Stomach smooth muscle (tissue), 2 donors: ENCODE results near the gene PHF5A.

Source experiments
- H3K27ac ChIP-seq: one replicate; pipeline ENCODE4 v1.7.0; 2013; ENCODE audit warnings: mild to moderate bottlenecking, low read length, inconsistent platforms
- H3K27me3 ChIP-seq, 2 donors: one replicate each; pipeline ENCODE4 v1.7.0; 2013; ENCODE audit warnings: low read length in 2 of 2; ENCODE audit not compliant: insufficient read depth in 2 of 2, control insufficient read depth in 1 of 2
- H3K36me3 ChIP-seq, 2 donors: one replicate each; pipeline ENCODE4 v1.7.0; 2013; ENCODE audit warnings: low read length in 2 of 2; ENCODE audit not compliant: control insufficient read depth in 2 of 2, insufficient read depth in 2 of 2
- H3K4me1 ChIP-seq: one replicate; pipeline ENCODE4 v1.7.0; 2013; ENCODE audit warnings: low read length; ENCODE audit not compliant: control insufficient read depth, insufficient read depth
- H3K4me3 ChIP-seq, 2 donors: one replicate each; pipeline ENCODE4 v1.7.0; 2013; ENCODE audit warnings: low read length in 2 of 2
- H3K9ac ChIP-seq, 2 donors: one replicate each; pipeline ENCODE4 v1.7.0; 2013; ENCODE audit warnings: low read length in 2 of 2, mild to moderate bottlenecking in 1 of 2
- H3K9me3 ChIP-seq, 2 donors: one replicate each; pipeline ENCODE4 v1.7.0; 2013; ENCODE audit warnings: low read length in 2 of 2; ENCODE audit not compliant: control insufficient read depth in 2 of 2
- donor health status: healthy.
- donor health status: Pancreatic carcinoma.

The PHF5A gene

GRCh38 chr22:41487037-41487935 is 18.8 kb upstream of the PHF5A start:
- peak overlapping the region; percentile 64 for H3K27ac ChIP-seq
- no peak overlapping the region for H3K9ac ChIP-seq
- no peaks in the 10 kb centered on the region for H3K36me3 ChIP-seq
- no peaks in the 10 kb centered on the region for H3K9me3 ChIP-seq
- no peak overlapping the region for H3K4me3 ChIP-seq
- H3K27me3 ChIP-seq, result no peaks in the 10 kb centered on the region
- H3K4me1 ChIP-seq, result peaks cover 51% of the 10 kb centered on the region

DNA sequence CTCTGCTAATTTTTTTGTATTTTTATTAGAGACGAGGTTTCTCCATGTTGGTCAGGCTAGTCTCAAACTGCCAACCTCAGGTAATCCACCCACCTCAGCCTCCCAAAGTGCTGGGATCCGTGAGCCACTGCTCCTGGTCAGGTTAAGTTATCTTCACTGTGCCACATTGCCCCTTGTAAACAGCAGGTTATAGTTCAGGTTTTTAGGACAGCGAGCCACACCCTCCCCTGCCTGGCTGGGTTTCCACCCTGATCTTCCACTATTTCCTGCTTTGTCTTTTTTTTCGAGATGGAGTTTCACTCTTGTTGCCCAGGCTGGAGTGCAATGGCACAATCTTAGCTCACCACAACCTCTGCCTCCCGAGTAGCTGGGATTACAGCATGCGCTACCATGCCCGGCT is 16.5 kb upstream of the PHF5A start:
- H3K27me3 ChIP-seq, result no peaks in the 10 kb centered on the region
- no peak overlapping the region for H3K27ac ChIP-seq
- H3K4me1 ChIP-seq, result peaks cover 57% of the 10 kb centered on the region
- no peaks in the 10 kb centered on the region for H3K36me3 ChIP-seq
- H3K9ac ChIP-seq, result no peak overlapping the region
- no peaks in the 10 kb centered on the region for H3K9me3 ChIP-seq
- H3K4me3 ChIP-seq, result no peak overlapping the region

DNA sequence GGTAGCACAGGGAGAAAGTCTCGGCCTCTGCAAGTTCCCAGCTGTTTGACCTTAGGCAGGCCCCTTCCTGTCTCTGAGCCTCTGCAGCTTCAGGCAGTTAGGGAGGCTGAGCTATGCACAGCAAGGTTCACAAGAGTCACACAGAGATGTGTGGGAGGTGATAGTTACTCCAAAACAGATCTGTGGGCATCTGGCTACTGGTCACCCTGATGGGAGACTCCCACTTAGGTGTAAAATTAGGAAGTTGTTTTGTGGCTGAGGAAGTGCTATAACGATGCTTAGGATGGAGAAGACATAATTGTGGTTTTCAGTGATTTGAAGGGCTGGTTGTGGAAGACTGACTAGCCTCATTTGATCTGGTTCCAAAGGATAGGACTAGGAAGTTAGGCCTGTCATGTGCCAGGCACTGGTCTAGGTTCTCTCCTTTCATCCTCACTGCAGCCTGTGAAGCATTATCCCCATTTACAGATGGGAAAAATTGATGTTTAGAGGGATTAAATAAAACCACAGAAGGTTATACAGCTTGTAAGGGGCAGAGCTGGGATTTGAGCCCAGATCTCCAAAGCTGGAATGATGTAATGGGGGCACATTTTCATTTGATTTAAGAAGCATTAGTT is 13.9 kb upstream of the PHF5A start:
- no peaks in the 10 kb centered on the region for H3K9me3 ChIP-seq
- peak overlapping the region in 1 of 2 donors; percentile 15 for H3K4me3 ChIP-seq
- H3K36me3 ChIP-seq, result peaks cover 0 to 3% of the 10 kb centered on the region in 2 donors
- H3K27me3 ChIP-seq, result no peaks in the 10 kb centered on the region
- H3K9ac ChIP-seq, result no peak overlapping the region
- peaks cover 60% of the 10 kb centered on the region for H3K4me1 ChIP-seq
- H3K27ac ChIP-seq, result peak overlapping the region; percentile 87

GRCh38 chr22:41481925-41482318 is 13.4 kb upstream of the PHF5A start:
- H3K9ac ChIP-seq, result no peak overlapping the region
- H3K27ac ChIP-seq, result peak overlapping the region; percentile 87
- H3K36me3 ChIP-seq, result peaks cover 0 to 3% of the 10 kb centered on the region in 2 donors
- no peaks in the 10 kb centered on the region for H3K27me3 ChIP-seq
- H3K4me3 ChIP-seq, result peak overlapping the region in 1 of 2 donors; percentile 15
- no peaks in the 10 kb centered on the region for H3K9me3 ChIP-seq
- H3K4me1 ChIP-seq, result peaks cover 56% of the 10 kb centered on the region

GRCh38 chr22:41481131-41481830 is 12.8 kb upstream of the PHF5A start:
- Histone ChIP-seq H3K9ac (peak overlapping the region; percentile 21 to 61), H3K36me3 (peaks cover 0 to 3% of the 10 kb centered on the region in 2 donors), H3K27ac (peak overlapping the region; percentile 87), H3K4me1 (peaks cover 52% of the 10 kb centered on the region), H3K27me3 (no peaks in the 10 kb centered on the region), H3K4me3 (peak overlapping the region in 1 of 2 donors; percentile 15), H3K9me3 (no peaks in the 10 kb centered on the region)

- Histone ChIP-seq H3K36me3 (peaks cover 0 to 3% of the 10 kb centered on the region in 2 donors), H3K4me3 (peak overlapping the region; percentile 47 to 49), H3K27me3 (no peaks in the 10 kb centered on the region), H3K9ac (peak overlapping the region; percentile 61 to 64), H3K9me3 (no peaks in the 10 kb centered on the region), H3K4me1 (peaks cover 48% of the 10 kb centered on the region), H3K27ac (peak overlapping the region; percentile 87)
Observed at GRCh38 chr22:41480397-41480735, 11.9 kb upstream of the PHF5A start.

GRCh38 chr22:41479671-41480396 is 11.3 kb upstream of the PHF5A start:
- H3K9me3 ChIP-seq, result no peaks in the 10 kb centered on the region
- H3K4me1 ChIP-seq, result peaks cover 48% of the 10 kb centered on the region
- H3K27ac ChIP-seq, result peak overlapping the region; percentile 87
- peak overlapping the region; percentile 47 to 49 for H3K4me3 ChIP-seq
- H3K27me3 ChIP-seq, result no peaks in the 10 kb centered on the region
- H3K36me3 ChIP-seq, result peaks cover 0 to 3% of the 10 kb centered on the region in 2 donors
- peak overlapping the region; percentile 61 to 64 for H3K9ac ChIP-seq

- H3K27ac ChIP-seq, result peak overlapping the region; percentile 87
- H3K27me3 ChIP-seq, result no peaks in the 10 kb centered on the region
- peaks cover 0 to 3% of the 10 kb centered on the region in 2 donors for H3K36me3 ChIP-seq
- H3K9ac ChIP-seq, result peak overlapping the region in 1 of 2 donors; percentile 60
- H3K4me1 ChIP-seq, result peaks cover 48% of the 10 kb centered on the region
- peak overlapping the region in 1 of 2 donors; percentile 47 for H3K4me3 ChIP-seq
- H3K9me3 ChIP-seq, result no peaks in the 10 kb centered on the region
Observed at GRCh38 chr22:41478891-41479521, 10.5 kb upstream of the PHF5A start.

- peaks cover 0 to 3% of the 10 kb centered on the region in 2 donors for H3K36me3 ChIP-seq
- H3K9ac ChIP-seq, result no peak overlapping the region
- H3K4me3 ChIP-seq, result no peak overlapping the region
- H3K27me3 ChIP-seq, result no peaks in the 10 kb centered on the region
- peaks cover 43% of the 10 kb centered on the region for H3K4me1 ChIP-seq
- H3K9me3 ChIP-seq, result no peaks in the 10 kb centered on the region
- peak overlapping the region; percentile 87 for H3K27ac ChIP-seq
Observed at GRCh38 chr22:41478473-41478872, 10.0 kb upstream of the PHF5A start.
